Suprapubic skin (tissue), 4 donors: ENCODE data around the gene HSPG2. TPM values are rescaled to one million over a fixed set of nuclear protein-coding genes. Genes with fewer than 3 reads are reported as not detected.

Experiments used
- DNase-seq, 2 donors: peaks; one replicate each; pipeline ENCODE4 v3.0.0-alpha.2; 2019; ENCODE audit warnings: low spot score in 2 of 2
- H3K27ac ChIP-seq: fragments of 200-600 bp; sonication (generic); one replicate; pipeline ENCODE4 v1.5.1; 2019
- H3K27me3 ChIP-seq: fragments of 200-600 bp; sonication (generic); one replicate; pipeline ENCODE4 v1.5.1; 2019
- H3K36me3 ChIP-seq: fragments of 200-600 bp; sonication (generic); one replicate; pipeline ENCODE4 v1.5.1; 2019
- H3K4me1 ChIP-seq: fragments of 200-600 bp; sonication (generic); one replicate; pipeline ENCODE4 v1.5.1; 2019
- H3K4me3 ChIP-seq: fragments of 200-600 bp; sonication (generic); one replicate; pipeline ENCODE4 v1.5.1; 2019; ENCODE audit warnings: mild to moderate bottlenecking
- H3K9me3 ChIP-seq: fragments of 200-600 bp; sonication (generic); one replicate; pipeline ENCODE4 v1.5.1; 2019
- CTCF ChIP-seq, 2 donors: fragments of 200-600 bp in 1 of 2; fragments of 450-650 bp in 1 of 2; sonication (generic) in 1 of 2; IDR thresholded peaks; one replicate each; pipeline ENCODE4 v1.5.1; 2016 to 2019; ENCODE audit warnings: antibody characterized with exemption in 2 of 2, mild to moderate bottlenecking in 1 of 2, moderate library complexity in 1 of 2
- EP300 ChIP-seq: sonication (generic); formaldehyde crosslinking; IDR thresholded peaks from one replicate; pipeline ENCODE4 v1.6.1; 2017; ENCODE audit warnings: antibody characterized with exemption
- POLR2A ChIP-seq, 2 donors: fragments of 450-650 bp; IDR thresholded peaks; one replicate each; pipeline ENCODE4 v1.6.1; 2017; ENCODE audit warnings: antibody characterized with exemption in 2 of 2, mild to moderate bottlenecking in 2 of 2, moderate library complexity in 2 of 2
- POLR2AphosphoS5 ChIP-seq, 3 donors: sonication (generic); formaldehyde crosslinking; IDR thresholded peaks; one replicate each; pipeline ENCODE4 v1.6.1; 2017; ENCODE audit warnings: antibody characterized with exemption in 3 of 3
- WGBS: methylation state at CpG from one replicate; pipeline ENCODE4 v1.1.5; 2018; 5-methylcytosine and 5-hydroxymethylcytosine counted together
- total RNA-seq, 4 donors: library from RNA; depleted of rRNA; stranded (reverse); fragments of >200 nt; gene quantifications; one replicate each; pipeline ENCODE4 v1.1.0, GENCODE V29; 2016

HSPG2 gene
- total RNA-seq, 4 donors from 2014 or later = 97.5 to 164 (median 131) TPM

GRCh38 chr1:21868482-21868881 lies 68.6 kb downstream of the HSPG2 start:
- H3K9me3 ChIP-seq = no peaks in the 10 kb centered on the region
- TF ChIP-seq EP300 (no peak), CTCF (IDR thresholded peaks at IDR 0.05) (no peak), POLR2A (IDR thresholded peaks at IDR 0.05) (no peak), POLR2AphosphoS5 (IDR thresholded peaks at IDR 0.05) (no peak)
- H3K27me3 ChIP-seq = no peaks in the 10 kb centered on the region
- no peak for DNase-seq
- no peak overlapping the region for H3K4me3 ChIP-seq
- peaks cover 77% of the 10 kb centered on the region for H3K36me3 ChIP-seq
- WGBS = 86% methylated on average over 7 of the region's 7 CpGs
- peaks cover 18% of the 10 kb centered on the region for H3K4me1 ChIP-seq
- no peak overlapping the region for H3K27ac ChIP-seq

GRCh38 chr1:21867451-21867996 lies 69.6 kb downstream of the HSPG2 start:
- H3K9me3 ChIP-seq = no peaks in the 10 kb centered on the region
- peaks cover 74% of the 10 kb centered on the region for H3K36me3 ChIP-seq
- DNase-seq = no peak
- H3K27ac ChIP-seq = no peak overlapping the region
- no peak overlapping the region for H3K4me3 ChIP-seq
- 85% methylated on average over 5 of the region's 5 CpGs for WGBS
- H3K4me1 ChIP-seq = peaks cover 17% of the 10 kb centered on the region
- TF ChIP-seq EP300 (no peak), POLR2A (IDR thresholded peaks at IDR 0.05) (no peak), CTCF (IDR thresholded peaks at IDR 0.05) (no peak), POLR2AphosphoS5 (IDR thresholded peaks at IDR 0.05) (no peak)
- H3K27me3 ChIP-seq = no peaks in the 10 kb centered on the region

- TF ChIP-seq POLR2AphosphoS5 (IDR thresholded peaks at IDR 0.05) (no peak), CTCF (IDR thresholded peaks at IDR 0.05) (no peak), EP300 (no peak), POLR2A (IDR thresholded peaks at IDR 0.05) (no peak)
- Histone ChIP-seq H3K4me3 (no peak overlapping the region), H3K27me3 (no peaks in the 10 kb centered on the region), H3K36me3 (peaks cover 74% of the 10 kb centered on the region), H3K4me1 (peaks cover 11% of the 10 kb centered on the region), H3K9me3 (no peaks in the 10 kb centered on the region), H3K27ac (no peak overlapping the region)
- 41% methylated on average over 1 of the region's 1 CpG for WGBS
- DNase-seq = no peak
These were observed 70.4 kb downstream of the HSPG2 start for GRCh38 chr1:21866707-21867043.

- no peaks in the 10 kb centered on the region for H3K9me3 ChIP-seq
- H3K27ac ChIP-seq = no peak overlapping the region
- peaks cover 74% of the 10 kb centered on the region for H3K36me3 ChIP-seq
- H3K4me3 ChIP-seq = no peak overlapping the region
- no peak for DNase-seq
- no peaks in the 10 kb centered on the region for H3K27me3 ChIP-seq
- peaks cover 11% of the 10 kb centered on the region for H3K4me1 ChIP-seq
- 79% methylated on average over 9 of the region's 11 CpGs for WGBS
- TF ChIP-seq EP300 (no peak), POLR2A (IDR thresholded peaks at IDR 0.05) (no peak), CTCF (IDR thresholded peaks at IDR 0.05) (no peak), POLR2AphosphoS5 (IDR thresholded peaks at IDR 0.05) (no peak)
These were observed 71.0 kb downstream of the HSPG2 start for GRCh38 chr1:21865943-21866706.

GRCh38 chr1:21865609-21865942 lies 71.5 kb downstream of the HSPG2 start:
- TF ChIP-seq EP300 (no peak), POLR2AphosphoS5 (IDR thresholded peaks at IDR 0.05) (no peak), POLR2A (IDR thresholded peaks at IDR 0.05) (no peak), CTCF (IDR thresholded peaks at IDR 0.05) (no peak)
- H3K9me3 ChIP-seq = no peaks in the 10 kb centered on the region
- no peak for DNase-seq
- H3K4me3 ChIP-seq = no peak overlapping the region
- WGBS = 90% methylated on average over 4 of the region's 7 CpGs
- H3K36me3 ChIP-seq = peaks cover 74% of the 10 kb centered on the region
- H3K4me1 ChIP-seq = peaks cover 8% of the 10 kb centered on the region
- H3K27me3 ChIP-seq = no peaks in the 10 kb centered on the region
- no peak overlapping the region for H3K27ac ChIP-seq
